ENCODE measurements around the gene ADK. TPM values are rescaled to one million over a fixed set of nuclear protein-coding genes. Genes with fewer than 3 reads are reported as not detected.

Gene ADK
- total and polyA plus RNA-seq, 2 of the 4 experiments (the other 2 are of a cell fraction) = 30.6 to 40.9 TPM

GRCh38 chr10:74752371-74753040, 601.5 kb downstream of the ADK start:
- H2AK9ac ChIP-seq (replicated peaks; ENCODE audit: low read depth, low read length, poor library complexity) = no peak overlapping the region
- no TSS peak for BruUV-seq (replicated peaks)
- POLR2A ChIA-PET (ENCODE audit: unreplicated experiment) = no interaction called here

More at GRCh38 chr10:74752371-74753040, 601.5 kb downstream of the ADK start:
- no peak overlapping the region for H2AK5ac ChIP-seq (ENCODE audit: low read depth, low read length)
- 50% methylated on average over 1 of the region's 6 CpGs; no CpG with 5 or more reads in 1 of the 2 experiments for WGBS, 2 experiments (ENCODE audit: extremely low coverage in 2 of 2, insufficient read length in 1 of 2)
- no peak overlapping the region for H2BK5ac ChIP-seq (ENCODE audit: low read depth, low read length, poor library complexity, severe bottlenecking)
- no peak overlapping the region for H2BK20ac ChIP-seq (ENCODE audit: low read depth, low read length)
- no peak overlapping the region for H3K14ac ChIP-seq (replicated peaks; ENCODE audit: low read depth, low read length)
- H3K79me1 ChIP-seq (ENCODE audit: low read depth in 1 of 2, low read length in 2 of 2) = no peaks in the 10 kb centered on the region
- TF ChIP-seq SMC3 (IDR thresholded peaks at IDR 0.05; ENCODE audit: low read depth, low read length) (no peak), FOS (IDR thresholded peaks at IDR 0.05; ENCODE audit: low read depth, low read length) (no peak), POLR2A (IDR thresholded peaks at IDR 0.05; ENCODE audit: low read depth, low read length) (no peak)
- H3K4me2 ChIP-seq (ENCODE audit: low read depth, low read length) = no peak overlapping the region
- in situ Hi-C loops (cut with MboI; ENCODE audit: low sequenced_read_pairs) (no loop called here), dilution Hi-C loops (cut with HindIII; ENCODE audit: low sequenced_read_pairs, unreplicated experiment) (no loop called here), intact Hi-C loops (cut with micrococcal nuclease) (no loop called here)
- no peak overlapping the region for H3K23ac ChIP-seq (ENCODE audit: low read depth, low read length)
- H2AFZ ChIP-seq (replicated peaks; ENCODE audit: low read length, poor library complexity) = no peak overlapping the region
- CTCF ChIA-PET = no interaction called here
- H4K5ac ChIP-seq (ENCODE audit: low read depth, low read length) = no peak overlapping the region
- no peaks in the 10 kb centered on the region for H3K9me3 ChIP-seq (ENCODE audit: control insufficient read depth, insufficient read depth, low read length)
- H3K36me3 ChIP-seq (ENCODE audit: control insufficient read depth, insufficient read depth, low read length) = no peaks in the 10 kb centered on the region
- 0 out of 2 replicates have a peak, but pooled peaks cover 2% of the 10 kb centered on the region for H3K9me1 ChIP-seq (ENCODE audit: insufficient read depth, low read length)
- no peak overlapping the region for H4K8ac ChIP-seq (ENCODE audit: low read depth in 2 of 2, low read length in 2 of 2)
- no peak overlapping the region for H4K91ac ChIP-seq (ENCODE audit: insufficient read depth, low read depth, low read length)
- no peak overlapping the region for H3K4me3 ChIP-seq (ENCODE audit: insufficient read depth, low read depth, low read length)
- no peaks in the 10 kb centered on the region for H3K4me1 ChIP-seq (ENCODE audit: control insufficient read depth, insufficient read depth, low read length)
- no peaks in the 10 kb centered on the region for H4K20me1 ChIP-seq (ENCODE audit: insufficient read depth, low read length)
- no peak overlapping the region for H2BK120ac ChIP-seq (ENCODE audit: low read depth, low read length)
- H2BK15ac ChIP-seq (ENCODE audit: low read depth, low read length) = no peak overlapping the region
- H3K4ac ChIP-seq (ENCODE audit: low read depth, low read length) = no peak overlapping the region
- no peak overlapping the region for H3K56ac ChIP-seq (ENCODE audit: extremely low read depth, insufficient read depth, low read length)
- ATAC-seq (ENCODE audit: low read depth) = no peak
- no peak overlapping the region for H3K9ac ChIP-seq (ENCODE audit: low read depth, low read length)
- H3K27ac ChIP-seq (ENCODE audit: insufficient read depth, low read length) = no peak overlapping the region
- H3K18ac ChIP-seq (ENCODE audit: low read depth, low read length) = no peak overlapping the region
- DNase-seq = no peak
- H3K27me3 ChIP-seq (ENCODE audit: control insufficient read depth, insufficient read depth, low read length) = no peaks in the 10 kb centered on the region

Data from IMR-90 (cell line).